KOPT-K1 (cell line): Measurements from ENCODE around the gene PRXL2B.
"Not testable (repeated sequence)": the region's sequence is repeated elsewhere in the genome, so short reads cannot be mapped to it uniquely, and the experiment has no call there.

Experiments
- H3K27ac ChIP-seq: fragments of 200-600 bp; sonication (generic); 2 replicates; pipeline ENCODE4 v1.5.1; 2016; ENCODE audit warnings: antibody characterized with exemption, mild to moderate bottlenecking, low read depth, low read length; ENCODE audit not compliant: poor library complexity, severe bottlenecking
- H3K36me3 ChIP-seq: fragments of 200-600 bp; sonication (generic); 2 replicates; pipeline ENCODE4 v1.5.1; 2017; ENCODE audit warnings: antibody characterized with exemption, mild to moderate bottlenecking, low read length, moderate library complexity; ENCODE audit not compliant: insufficient read depth
- H3K9me3 ChIP-seq: fragments of 200-600 bp; sonication (generic); 2 replicates; pipeline ENCODE4 v1.5.1; 2017; ENCODE audit warnings: antibody characterized with exemption, low read length, mild to moderate bottlenecking; ENCODE audit not compliant: insufficient read depth, poor library complexity, severe bottlenecking

The PRXL2B gene

GRCh38 chr1:2568187-2568816 lies 18.3 kb upstream of the PRXL2B start:
- H3K9me3 ChIP-seq, H3K36me3 ChIP-seq, H3K27ac ChIP-seq: not testable (repeated sequence)

- Histone ChIP-seq H3K9me3 (peaks cover 8% of the 10 kb centered on the region), H3K36me3 (no peaks in the 10 kb centered on the region), H3K27ac (no peak overlapping the region)
Observed at GRCh38 chr1:2569060-2569459, 17.5 kb upstream of the PRXL2B start.

- not testable (repeated sequence) for H3K36me3 ChIP-seq, H3K9me3 ChIP-seq, H3K27ac ChIP-seq
Observed at GRCh38 chr1:2569703-2570102, 16.9 kb upstream of the PRXL2B start.

DNA sequence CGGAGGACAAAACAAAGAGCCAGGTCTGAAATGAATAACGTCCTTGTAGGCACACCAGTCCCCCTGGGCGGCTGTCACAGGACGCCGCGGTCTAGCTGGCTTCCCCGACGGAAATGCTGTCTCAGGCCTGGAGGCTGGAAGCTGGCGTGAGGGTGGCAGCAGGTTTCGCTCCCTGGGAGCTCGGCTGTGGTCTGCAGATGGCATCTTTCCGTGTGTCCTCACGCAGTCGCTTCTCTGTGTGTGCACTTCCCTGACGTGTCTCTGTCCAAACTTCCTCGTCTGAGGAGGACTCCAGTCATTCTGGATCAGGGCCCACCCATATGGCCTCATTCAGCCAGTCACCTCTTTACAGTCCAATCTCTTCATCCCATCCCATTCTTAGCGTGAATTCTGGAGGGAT lies 16.2 kb upstream of the PRXL2B start:
- H3K27ac ChIP-seq: no peak overlapping the region
- H3K9me3 ChIP-seq: peaks cover 8% of the 10 kb centered on the region
- no peaks in the 10 kb centered on the region for H3K36me3 ChIP-seq

DNA sequence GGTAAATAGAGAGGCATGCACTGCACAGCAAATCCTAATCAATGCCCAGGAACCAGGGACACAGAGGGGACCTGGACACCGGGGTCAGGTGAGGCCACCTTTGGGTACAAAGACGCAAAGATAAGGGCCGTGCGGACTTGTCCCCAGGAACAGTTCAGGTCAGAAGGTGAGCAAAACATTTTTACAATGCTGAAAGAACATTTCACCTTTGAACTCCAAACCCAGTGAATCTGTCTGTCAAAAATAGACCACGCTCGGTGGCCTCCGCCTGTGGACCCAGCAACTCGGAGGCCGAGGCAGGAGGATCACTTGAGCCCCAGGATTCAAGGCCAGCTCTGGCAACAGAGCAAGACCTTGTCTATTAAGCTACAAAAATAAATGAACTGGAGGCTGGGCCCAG lies 15.2 kb upstream of the PRXL2B start:
- no peaks in the 10 kb centered on the region for H3K36me3 ChIP-seq
- H3K27ac ChIP-seq: no peak overlapping the region
- H3K9me3 ChIP-seq: peaks cover 8% of the 10 kb centered on the region

DNA sequence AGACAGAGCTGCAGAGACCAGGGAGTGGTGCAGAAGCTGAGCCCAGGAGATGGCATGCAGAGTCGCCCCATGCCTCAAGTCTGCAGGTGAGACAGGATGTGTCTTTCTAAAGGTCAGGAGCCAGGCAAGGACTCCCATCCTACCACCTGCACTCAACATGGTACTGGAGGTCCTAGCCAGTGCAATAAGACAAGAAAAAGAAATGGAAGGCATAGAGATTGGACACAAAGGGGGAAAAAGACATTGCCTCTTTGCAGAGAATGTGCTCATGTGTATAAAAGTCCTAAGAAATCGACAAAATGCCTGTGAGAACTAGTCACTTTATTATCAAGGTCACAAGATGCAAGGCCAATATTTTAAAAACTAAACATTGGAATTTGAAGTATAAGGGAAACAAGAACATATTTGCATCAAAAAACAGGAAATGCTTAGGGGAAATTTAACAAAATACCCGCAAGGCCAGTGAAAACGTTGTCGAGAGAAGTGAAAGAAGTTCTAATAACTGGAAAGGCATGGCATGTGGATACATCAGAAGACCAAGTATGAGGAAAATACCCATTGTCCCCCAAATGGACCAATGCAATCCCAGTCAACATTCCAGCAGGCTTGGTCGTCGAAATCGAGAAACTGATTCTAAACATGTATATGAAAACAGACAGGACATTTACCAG lies 13.2 kb upstream of the PRXL2B start:
- no peak overlapping the region for H3K27ac ChIP-seq
- no peaks in the 10 kb centered on the region for H3K36me3 ChIP-seq
- H3K9me3 ChIP-seq: peaks cover 8% of the 10 kb centered on the region

- Histone ChIP-seq H3K27ac (no peak overlapping the region), H3K9me3 (peaks cover 8% of the 10 kb centered on the region), H3K36me3 (no peaks in the 10 kb centered on the region)
Observed at GRCh38 chr1:2574350-2574749, 12.2 kb upstream of the PRXL2B start.

- H3K27ac ChIP-seq: no peak overlapping the region
- peaks cover 8% of the 10 kb centered on the region for H3K9me3 ChIP-seq
Observed at GRCh38 chr1:2575801-2576663, 10.5 kb upstream of the PRXL2B start.

GRCh38 chr1:2577565-2578075 lies 9.0 kb upstream of the PRXL2B start:
- not testable (repeated sequence) for H3K27ac ChIP-seq, H3K36me3 ChIP-seq, H3K9me3 ChIP-seq

More at GRCh38 chr1:2575801-2576663, 10.5 kb upstream of the PRXL2B start:
- H3K36me3 ChIP-seq: no peaks in the 10 kb centered on the region

DNA sequence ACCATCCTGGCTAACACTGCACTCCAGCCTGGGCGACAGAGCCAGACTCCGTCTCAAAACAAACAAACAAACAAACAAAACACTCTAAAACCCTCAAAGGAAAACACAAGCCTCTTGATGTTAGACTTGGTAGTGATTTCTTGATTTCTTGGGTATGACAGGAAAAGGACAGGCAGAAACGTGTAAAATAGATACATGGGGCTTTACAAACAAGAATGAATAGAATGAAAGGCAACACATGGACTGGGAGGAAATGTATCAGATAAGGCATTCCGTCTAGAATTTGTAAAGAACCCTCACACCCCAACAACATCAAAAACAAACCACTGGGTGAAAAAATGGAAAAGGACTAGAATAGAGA lies 7.8 kb upstream of the PRXL2B start:
- Histone ChIP-seq H3K36me3 (no peaks in the 10 kb centered on the region), H3K9me3 (peaks cover under 1% of the 10 kb centered on the region), H3K27ac (no peak overlapping the region)

- no peaks in the 10 kb centered on the region for H3K36me3 ChIP-seq
- H3K9me3 ChIP-seq: no peaks in the 10 kb centered on the region
- no peak overlapping the region for H3K27ac ChIP-seq
Observed at GRCh38 chr1:2580691-2581090, 5.9 kb upstream of the PRXL2B start.

- Histone ChIP-seq H3K9me3 (no peaks in the 10 kb centered on the region), H3K27ac (no peak overlapping the region), H3K36me3 (no peaks in the 10 kb centered on the region)
Observed at GRCh38 chr1:2582391-2582790, 4.2 kb upstream of the PRXL2B start.

DNA sequence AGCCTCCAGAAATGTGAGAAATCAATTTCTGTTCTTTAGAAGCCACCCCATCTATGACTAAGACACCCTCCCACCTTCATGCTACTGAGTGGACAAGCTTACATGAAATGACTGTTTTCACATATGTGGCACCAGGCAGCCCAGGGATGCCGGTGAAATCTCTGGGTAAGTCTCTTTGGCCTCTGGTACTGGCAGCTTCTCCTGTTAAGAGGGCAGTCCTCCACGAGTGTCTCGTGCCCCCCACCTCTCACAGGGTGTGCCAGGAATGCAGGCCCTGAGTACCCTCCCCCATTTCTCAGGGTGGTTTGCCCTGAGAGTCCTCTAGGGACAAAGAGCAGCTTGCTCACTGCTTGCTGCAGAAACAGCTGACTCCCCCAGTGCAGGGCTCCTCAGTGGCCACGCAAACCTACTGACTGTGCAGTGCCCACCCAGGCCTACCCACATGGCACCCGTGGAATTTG lies 3.2 kb upstream of the PRXL2B start:
- H3K36me3 ChIP-seq: no peaks in the 10 kb centered on the region
- H3K27ac ChIP-seq: peak overlapping the region; percentile 5
- H3K9me3 ChIP-seq: no peaks in the 10 kb centered on the region

DNA sequence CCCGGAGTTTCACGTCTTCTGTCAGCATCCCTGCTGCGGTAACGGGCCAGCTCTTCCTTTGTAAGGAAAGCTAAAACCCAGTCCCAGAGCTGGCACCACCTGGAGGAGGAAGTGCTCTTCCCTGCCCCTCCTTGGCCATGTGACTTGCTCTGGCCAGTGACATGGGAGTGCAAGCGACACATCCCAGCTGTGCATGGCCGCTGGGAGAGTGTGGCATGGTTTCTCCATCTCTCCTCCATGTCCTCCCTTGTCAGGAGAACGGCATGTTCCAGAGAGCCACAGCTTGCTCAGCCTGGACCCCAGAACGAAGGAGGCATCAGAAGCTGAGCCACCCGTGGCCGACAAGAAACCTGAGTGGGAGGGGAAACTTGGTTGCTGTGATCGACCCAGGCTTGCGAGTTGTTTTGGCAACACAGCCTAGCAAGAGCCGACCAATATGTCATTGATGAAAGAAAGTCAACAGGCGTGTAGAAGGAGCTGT lies 2.7 kb upstream of the PRXL2B start:
- Histone ChIP-seq H3K27ac (peak overlapping the region; percentile 93), H3K36me3 (no peaks in the 10 kb centered on the region), H3K9me3 (no peaks in the 10 kb centered on the region)

GRCh38 chr1:2584686-2585317 lies 1.8 kb upstream of the PRXL2B start:
- peaks cover 4% of the 10 kb centered on the region; the same call in 1 of the 2 replicates for H3K36me3 ChIP-seq
- no peaks in the 10 kb centered on the region for H3K9me3 ChIP-seq
- peak overlapping the region; percentile 93 for H3K27ac ChIP-seq
